Measurements from ENCODE around the gene E4F1.
A peak's percentile ranks its signal among the peaks of the same experiment; 100 is the strongest.

E4F1 gene, protein sequence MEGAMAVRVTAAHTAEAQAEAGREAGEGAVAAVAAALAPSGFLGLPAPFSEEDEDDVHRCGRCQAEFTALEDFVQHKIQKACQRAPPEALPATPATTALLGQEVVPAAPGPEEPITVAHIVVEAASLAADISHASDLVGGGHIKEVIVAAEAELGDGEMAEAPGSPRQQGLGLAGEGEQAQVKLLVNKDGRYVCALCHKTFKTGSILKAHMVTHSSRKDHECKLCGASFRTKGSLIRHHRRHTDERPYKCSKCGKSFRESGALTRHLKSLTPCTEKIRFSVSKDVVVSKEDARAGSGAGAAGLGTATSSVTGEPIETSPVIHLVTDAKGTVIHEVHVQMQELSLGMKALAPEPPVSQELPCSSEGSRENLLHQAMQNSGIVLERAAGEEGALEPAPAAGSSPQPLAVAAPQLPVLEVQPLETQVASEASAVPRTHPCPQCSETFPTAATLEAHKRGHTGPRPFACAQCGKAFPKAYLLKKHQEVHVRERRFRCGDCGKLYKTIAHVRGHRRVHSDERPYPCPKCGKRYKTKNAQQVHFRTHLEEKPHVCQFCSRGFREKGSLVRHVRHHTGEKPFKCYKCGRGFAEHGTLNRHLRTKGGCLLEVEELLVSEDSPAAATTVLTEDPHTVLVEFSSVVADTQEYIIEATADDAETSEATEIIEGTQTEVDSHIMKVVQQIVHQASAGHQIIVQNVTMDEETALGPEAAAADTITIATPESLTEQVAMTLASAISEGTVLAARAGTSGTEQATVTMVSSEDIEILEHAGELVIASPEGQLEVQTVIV
- total RNA-seq = 73.2 to 81.1 reads per million in 2 donors

DNA sequence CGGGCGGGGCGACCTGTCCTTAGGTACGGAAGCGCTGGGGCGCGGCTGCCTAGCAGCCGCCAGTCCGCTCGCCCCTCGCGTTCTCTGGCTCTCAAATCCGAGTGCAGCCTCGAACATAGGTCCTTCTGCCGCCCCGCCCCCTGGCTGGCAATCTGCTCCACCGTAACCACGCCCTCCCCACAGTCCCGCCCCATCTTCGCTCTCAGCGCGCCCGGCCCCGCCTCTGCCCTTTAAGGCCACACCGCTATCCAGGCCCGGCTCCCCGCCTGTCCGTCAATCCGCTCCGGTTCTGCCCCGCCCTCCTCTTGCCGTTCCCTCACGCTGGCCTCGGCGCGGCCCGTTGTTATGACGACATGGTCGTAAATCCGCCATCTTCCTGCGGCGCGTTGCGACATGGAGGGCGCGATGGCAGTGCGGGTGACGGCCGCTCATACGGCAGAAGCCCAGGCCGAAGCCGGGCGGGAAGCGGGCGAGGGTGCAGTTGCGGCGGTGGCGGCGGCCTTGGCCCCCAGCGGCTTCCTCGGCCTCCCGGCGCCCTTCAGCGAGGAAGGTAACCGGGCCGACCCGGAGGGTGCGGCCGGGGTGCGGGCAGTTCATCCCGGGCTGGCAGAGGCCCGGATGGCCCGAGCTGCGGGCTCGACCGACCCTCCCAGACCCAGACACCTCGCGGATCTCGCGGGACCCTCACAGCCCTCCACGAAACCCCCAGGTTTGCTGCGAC lies at the start of gene E4F1:
E4F1 (plus strand) TSS at position 371 of the 721 bp plus-strand sequence; CDS start at position 394, 23 bp downstream.
- peak; percentile 98 for DNase-seq

DNA sequence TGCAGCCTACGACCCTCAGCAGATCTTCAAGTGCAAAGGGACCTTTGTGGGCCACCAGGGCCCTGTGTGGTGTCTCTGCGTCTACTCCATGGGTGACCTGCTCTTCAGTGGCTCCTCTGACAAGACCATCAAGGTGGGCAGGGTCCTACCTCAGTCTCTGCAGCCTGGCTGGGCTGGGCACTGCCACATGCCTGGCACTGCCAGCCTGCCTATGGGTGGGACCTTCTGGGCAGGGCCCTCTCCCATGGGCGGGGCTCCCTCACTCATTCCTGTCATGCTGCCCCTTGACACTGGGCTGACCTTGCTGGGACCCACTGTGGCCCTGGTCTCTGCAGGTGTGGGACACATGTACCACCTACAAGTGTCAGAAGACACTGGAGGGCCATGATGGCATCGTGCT lies 49.5 kb upstream of the E4F1 start:
- no peak for DNase-seq

DNA sequence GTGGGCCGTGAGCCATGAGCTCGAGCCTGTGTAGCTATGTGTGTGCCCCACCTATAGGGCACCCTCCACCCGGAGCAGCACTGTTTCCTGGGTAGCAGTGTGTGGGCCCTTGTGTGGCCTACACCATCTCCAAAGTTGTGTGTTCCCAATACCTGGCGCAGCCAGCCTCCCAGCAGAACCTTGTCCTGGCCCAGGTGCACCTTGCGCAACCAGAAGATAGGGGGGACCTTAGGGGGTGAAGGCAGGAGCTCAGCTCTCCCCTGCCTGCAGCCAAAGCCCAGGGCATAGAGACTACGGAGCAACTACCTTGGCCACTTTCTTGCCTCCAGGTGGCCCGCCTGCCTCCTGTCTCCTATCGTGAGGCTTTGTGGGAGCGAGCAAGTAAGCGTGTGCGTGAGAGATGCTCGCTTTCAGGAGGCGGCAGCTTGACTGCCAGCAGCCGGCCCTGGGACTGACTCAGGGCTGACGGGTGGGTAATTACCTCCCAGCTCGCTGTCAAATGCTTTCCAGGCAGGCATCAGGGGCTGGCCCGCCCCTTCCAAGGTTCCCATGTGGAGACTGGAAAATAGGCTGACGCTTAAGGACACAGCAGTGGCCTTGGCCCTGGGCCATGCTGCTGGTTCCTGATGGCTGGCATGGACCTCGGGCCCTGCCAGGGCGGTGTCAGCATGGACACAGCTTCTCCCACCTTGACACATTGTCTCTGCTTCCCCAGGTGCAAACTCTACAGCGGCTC lies 48.8 kb upstream of the E4F1 start:
- DNase-seq = no peak

DNA sequence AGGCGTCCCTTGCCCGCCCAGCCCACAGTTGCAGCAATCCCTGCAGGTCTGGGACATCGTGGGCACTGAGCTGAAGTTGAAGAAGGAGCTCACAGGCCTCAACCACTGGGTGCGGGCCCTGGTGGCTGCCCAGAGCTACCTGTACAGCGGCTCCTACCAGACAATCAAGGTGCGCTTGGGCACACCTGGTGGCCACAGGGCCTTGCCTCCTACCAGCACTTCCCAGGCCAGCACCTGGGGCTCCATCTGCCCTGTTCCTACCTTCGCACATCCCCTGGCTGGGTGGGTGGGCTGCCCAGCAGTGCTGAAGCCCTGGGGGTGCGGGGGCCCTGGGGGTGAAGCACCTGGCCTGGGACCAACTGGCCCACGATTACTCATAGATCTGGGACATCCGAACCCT lies 47.9 kb upstream of the E4F1 start:
- DNase-seq = no peak

DNA sequence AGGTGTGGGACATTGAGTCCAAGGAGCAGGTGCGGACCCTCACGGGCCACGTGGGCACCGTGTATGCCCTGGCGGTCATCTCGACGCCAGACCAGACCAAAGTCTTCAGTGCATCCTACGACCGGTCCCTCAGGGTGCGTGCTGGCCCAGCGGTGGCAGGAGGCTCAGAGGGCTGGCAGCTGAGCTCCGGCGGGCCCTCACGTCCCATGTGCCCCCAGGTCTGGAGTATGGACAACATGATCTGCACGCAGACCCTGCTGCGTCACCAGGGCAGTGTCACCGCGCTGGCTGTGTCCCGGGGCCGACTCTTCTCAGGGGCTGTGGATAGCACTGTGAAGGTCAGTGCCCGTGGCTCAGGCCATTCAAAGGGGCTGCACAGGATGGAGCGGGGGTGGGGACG lies 47.3 kb upstream of the E4F1 start:
- no peak for DNase-seq

DNA sequence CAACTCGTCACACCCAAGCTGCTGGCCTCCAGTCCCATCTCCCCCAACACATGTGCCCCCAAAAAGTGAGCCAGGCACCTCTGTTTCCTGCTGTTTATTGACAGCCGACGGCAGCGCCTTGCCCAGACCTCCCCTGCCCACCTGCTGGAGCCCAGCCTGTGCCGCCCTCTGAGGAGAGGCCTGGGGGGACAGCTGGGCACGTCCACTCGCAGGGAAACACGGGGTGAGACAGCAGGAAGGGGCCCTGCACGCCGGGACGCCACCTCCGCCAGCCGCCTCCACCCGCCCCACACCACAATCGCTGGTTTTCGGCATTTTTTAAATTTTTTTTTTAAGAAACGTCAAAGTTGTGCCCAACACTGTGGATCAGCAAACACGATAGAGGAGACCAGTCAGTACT lies 46.3 kb upstream of the E4F1 start:
- no peak for DNase-seq

DNA sequence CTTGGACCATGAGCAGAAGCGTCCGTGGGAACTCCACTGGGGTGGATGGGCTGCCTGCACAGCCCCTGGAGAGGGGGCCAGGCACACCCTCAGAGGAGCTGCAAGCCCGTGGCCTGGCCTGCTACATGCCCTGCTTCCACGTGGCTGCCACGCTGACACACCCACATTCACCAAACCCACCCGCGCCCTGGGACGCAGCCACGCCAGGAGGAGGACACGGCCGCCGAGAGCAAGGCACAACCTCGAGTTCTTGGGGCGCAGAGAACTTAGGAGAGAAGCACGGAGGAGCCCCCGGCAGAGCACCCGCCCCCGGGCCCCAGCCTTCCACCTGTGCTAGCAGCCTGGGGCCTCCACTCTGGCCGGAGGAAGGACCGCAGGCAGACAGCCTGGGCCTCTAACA lies 45.8 kb upstream of the E4F1 start:
- no peak for DNase-seq

DNA sequence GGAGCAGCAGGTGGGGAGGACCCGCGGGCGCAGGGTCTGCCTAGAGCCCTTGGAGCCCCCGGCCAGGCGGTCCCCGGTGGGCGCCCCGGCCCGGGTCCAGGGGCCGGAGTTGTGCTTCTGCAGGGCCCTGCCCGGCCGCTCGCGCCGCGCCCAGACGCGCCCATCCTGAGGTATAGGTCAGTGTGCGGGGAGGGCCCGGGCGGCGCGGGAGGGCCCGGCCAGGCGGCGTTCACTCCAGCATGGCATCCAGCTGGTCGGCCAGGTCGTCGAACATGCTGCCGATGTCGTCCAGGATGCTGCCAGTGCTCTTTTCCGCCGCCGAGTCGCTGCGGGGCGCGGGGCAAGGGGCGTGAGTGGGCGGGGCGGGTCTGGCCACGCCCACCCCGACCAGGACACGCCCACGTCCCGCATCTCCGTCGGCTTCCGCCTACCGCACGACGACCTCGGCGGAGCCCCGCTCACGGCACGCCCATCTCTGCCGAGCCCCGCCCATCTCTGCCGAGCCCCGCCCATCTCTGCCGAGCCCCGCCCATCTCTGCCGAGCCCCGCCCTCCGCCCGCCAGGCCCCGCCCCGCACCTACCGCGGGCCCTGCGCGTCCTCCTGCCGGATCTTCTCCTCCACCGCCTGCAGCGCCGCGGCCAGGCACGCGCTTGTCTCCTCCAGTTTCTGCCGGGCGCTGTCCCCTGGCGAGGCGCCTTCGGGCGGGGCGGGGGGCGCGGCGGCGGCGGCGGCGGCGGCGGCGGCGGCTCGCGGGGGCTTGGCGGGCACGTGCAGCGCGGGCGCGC lies 44.9 kb upstream of the E4F1 start:
- peak; percentile 30 for DNase-seq

DNA sequence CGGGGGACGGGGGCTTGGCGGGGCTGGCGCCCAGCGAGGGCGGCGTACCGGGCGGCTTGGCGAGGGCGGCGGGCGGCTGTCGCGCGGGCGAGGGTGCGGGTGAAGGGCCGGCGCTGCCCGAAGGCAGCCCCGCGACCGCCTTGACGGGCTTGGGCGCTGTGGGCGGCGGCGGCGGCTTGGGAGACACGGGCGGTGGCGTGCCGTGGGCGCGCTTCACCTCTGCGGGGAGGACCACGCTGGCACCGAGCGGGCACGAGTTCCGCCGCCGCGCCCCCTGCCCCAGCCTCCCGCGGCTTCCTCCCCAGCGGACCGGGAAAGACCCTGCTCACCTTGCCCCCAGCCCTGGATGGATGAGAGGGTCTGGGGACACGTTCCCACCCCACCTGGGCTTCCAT lies 44.3 kb upstream of the E4F1 start:
- no peak for DNase-seq

DNA sequence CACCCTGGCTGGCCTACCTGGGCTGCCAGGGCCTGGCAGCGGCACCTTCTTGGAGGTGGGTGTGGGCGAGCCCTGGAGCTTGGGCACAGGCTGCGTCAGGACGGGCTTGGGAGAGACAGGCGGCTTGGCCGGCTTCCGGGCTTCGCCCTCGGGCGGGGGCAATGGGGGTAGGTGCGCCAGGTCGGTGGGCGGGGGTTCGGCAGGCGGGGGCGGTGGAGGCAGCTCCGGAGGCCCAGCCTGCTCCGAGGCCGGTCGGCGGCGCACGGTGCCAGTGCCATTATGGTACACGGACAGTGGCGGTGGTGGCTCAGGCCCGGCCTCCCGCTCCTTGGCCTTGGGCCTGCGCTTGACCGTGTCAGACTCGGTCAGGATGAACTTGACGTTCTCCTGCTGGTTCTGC lies 43.8 kb upstream of the E4F1 start:
- no peak for DNase-seq

DNA sequence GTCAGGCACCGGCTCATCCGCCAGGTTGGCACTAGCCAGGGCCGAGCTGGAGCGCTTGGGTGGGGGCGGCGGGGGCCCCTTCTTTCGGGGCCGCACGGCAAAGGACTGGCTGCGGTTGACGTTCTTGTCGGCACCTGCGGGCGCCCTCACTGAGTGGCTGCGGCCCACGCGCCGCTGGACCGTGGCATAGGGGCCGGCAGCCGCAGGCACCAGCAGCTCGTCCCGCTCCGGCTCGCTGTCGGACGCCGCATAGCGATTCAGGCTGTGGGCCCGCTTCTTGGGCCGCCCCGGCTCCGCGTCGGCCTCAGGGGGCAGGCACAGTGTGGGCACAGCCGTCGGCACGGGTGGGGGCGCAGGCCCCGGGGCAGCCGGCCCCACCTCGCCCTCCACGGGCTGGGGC lies 42.9 kb upstream of the E4F1 start:
- no peak for DNase-seq

DNA sequence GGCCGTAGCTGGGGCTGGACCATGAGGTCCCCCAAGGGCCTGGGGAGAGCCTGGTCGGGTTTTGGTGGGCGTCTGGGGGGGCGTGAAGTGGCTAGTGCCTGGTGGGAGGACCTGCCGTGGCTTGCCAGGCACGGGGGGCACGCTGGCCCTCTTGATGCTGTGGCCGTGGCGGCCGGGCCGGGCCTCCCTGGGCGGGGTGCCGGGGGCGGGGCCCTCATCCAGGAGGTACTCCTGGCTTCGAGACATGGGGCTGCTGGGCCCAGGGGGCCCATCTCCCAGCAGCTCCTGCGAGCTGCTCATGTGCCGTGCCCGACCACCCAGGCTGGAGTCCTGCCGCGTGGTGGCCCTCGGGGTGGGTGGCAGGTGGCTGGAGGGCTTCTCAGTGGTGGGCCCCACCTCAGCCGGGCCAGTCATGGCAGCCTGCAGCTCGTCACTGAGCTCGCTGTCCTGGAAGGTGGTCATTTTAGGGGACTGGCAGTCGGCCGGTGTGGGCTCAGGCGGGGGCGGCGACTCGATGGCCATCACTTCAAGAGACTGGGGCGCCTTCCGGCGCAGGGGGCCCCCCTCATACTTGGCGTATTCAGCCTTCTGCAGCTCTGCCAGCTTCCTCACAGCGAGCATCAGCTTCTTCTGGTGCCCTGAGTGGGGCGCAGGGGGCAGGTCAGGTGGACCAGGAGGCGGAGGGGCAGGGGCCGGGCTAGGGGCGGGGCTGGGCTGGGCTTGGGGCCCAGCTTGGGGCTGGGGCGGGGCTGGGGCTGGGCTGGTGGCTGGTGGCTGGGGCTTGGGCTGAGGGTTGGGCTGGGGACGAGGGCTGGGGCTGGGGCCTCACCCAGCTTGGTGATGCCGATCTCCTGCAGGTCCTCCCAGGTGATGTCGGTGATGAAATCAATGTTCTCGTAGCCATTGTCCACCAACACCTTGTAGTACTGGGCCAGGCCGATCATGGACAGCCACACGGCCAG lies 42.1 kb upstream of the E4F1 start:
- DNase-seq = no peak

DNA sequence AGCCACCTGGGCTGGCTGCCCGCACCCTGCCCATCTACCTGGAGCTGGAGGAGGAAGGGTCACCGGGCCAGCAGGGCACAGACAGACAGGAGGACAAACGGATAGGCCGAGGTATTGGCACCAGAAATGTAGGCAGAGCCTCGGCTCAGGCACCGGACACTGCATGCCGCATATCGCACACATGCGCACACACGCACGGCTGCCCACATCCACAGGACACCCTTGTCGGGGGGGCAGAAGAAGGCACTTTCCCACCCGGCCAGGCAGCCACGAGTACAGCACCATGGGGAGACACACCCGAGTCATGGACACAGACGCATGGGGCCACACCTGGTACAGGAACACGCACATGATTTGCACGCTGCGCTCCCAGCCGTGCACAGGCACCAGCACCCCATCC lies 41.4 kb upstream of the E4F1 start:
- DNase-seq = no peak

DNA sequence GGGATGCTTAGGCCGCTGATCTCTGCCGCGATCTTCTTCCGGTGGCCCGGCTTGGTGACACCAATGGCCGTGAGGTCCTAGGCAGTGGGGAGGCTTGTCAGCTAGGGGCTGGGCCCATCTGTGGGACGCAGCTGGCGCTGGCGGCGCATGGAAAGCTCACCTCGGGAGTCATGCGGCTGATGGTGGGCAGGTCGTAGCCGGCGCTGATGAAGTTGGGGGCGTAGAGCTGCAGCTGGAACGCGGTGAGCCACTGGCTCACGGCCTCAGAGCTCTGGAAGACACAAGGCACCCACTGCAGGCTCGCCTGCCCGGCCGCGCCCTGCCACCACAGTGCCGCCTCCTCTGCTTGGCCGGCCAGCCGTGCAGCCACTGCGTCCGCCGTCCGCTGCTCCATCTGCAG lies 39.7 kb upstream of the E4F1 start:
- no peak for DNase-seq

DNA sequence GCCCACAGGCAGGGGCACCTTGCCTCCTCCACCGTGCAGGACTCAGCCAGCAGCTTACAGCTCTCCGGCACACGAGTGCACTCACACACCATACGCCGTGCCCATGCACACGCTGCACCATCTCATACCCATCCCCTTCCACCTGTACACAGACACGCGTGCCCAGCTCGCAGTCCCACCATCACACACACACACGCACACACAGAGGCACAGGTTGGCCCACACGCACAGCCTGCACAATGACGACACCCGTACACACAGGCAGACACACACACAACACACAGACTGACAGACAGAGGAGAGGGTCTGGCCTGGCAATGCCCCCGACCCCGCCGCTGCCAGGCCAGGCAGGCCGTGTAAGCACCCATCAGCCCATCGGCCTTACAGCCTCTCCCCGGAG lies 39.0 kb upstream of the E4F1 start:
- no peak for DNase-seq

DNA sequence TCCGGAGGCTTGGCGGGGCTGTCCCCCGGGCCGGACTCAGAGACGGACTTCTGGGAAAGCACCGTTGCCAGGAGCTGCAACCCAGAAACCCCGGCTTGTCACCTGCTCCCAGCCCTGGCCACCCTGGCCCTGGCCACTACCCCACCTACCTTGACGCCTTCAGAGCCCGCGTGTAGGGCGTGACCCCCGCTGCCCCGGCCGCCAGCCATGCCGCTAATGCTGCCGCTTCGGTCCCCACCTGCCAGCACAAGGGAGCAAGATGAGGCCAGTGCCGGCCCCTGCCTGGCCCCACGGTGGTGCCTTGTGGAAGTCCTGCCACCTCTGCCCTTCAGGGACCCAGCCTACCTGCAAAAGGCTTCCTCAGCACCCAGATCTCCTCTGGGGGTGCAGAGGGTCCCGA lies 38.4 kb upstream of the E4F1 start:
- DNase-seq = no peak

DNA sequence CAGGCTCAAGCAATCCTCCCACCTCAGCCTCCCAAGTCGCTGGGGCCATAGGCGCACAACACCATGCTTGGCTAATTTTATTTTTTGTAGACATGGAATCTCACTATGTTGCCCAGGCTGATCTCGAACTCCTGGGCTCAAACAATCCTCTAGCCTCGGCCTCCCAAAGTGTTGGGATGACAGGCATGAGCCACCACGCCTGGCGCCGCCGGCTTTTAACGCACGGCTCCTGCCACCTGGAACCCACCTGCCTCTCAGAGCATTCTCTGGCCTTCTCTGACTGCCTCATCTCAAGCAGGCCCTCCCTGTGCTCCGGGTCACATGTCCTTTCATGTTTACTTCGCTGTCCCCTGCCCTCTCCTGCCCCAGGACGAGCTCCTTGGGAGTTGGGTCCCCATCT lies 37.3 kb upstream of the E4F1 start:
- no peak for DNase-seq

DNA sequence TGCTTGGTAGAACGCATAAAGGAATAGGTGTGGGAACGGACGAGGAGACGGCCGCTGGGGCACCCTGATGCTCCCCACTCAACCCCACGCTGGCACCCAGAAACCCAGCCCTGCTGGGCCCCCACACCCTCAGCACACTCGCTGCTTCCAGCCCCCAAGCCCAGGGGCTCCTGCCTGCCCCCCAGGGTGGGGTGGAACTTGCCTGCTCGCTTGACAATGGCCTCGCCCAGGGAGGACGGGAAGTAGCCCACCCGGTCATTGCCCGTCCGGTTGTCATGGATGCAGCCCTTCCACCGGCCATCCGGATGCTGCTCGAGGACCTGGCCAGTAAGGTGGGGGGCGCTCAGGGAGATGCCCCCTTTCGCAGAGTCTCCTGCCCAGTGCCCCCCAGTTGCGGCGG lies 36.9 kb upstream of the E4F1 start:
- DNase-seq = no peak

DNA sequence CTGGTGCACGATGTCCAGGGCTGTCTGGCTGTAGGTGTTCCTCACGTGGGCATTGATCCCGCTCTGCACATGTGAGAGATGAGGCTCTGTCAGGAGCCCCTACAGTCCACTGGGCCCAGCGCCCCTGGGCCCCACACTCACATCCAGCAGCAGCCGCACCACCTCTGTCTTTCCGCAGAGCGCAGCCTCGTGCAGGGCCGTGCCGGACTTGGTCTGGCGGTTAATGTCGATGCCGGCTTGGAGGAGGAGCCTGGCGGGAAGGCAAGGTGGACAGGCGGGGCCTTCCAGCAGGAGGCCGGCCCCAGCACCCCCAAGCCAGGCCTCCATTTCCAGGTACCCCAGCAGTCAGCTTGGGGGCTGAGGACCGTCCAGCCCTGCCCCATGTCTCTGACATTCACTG lies 36.2 kb upstream of the E4F1 start:
- DNase-seq = no peak

DNA sequence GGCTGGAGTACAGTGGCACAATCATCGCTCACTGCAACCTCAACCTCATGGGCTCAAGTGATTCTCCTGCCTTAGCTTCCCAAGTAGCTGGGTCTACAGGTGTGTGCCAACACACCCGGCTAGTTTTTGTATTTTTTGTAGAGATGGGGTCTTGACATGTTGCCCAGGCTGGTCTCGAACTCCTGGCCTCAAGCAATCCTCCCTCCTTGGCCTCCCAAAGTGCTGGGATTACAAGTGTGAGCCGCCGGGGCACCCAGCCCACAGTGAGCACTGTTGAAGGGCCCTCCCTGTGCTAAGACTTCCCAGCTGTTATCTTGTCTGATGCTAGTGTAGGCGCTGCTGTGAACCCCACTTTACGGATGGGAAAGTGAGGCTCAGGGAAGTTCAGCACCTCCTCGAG lies 35.0 kb upstream of the E4F1 start:
- DNase-seq = no peak
